HCT116 (cell line): ENCODE data around the gene METTL2B. TPM values are rescaled to one million over a fixed set of nuclear protein-coding genes. Genes with fewer than 3 reads are reported as not detected.
A peak's percentile ranks its signal among the peaks of the same experiment; 100 is the strongest.
"Not testable (repeated sequence)": the region's sequence is repeated elsewhere in the genome, so short reads cannot be mapped to it uniquely, and the experiment has no call there.

Experiments
- ATAC-seq: fragments of 200-7000 bp; cut with Tn5 transposase; 2 replicates; pipeline ENCODE4 v1.9.1; 2020; ENCODE audit warnings: mild to moderate bottlenecking, moderate library complexity
- Bru-seq: library from RNA; stranded (reverse); fragments of 400-500 nt; gene quantifications from one replicate; lab custom pipeline; 2021; lab: Mats Ljungman, UMichigan
- BruChase-seq, 2 experiments: library from RNA; stranded (reverse); fragments of 400-500 nt; gene quantifications; one replicate each; lab custom pipeline; 2021; lab: Mats Ljungman, UMichigan
- BruUV-seq: library from RNA; stranded (reverse); fragments of 400-500 nt; replicated peaks from 2 replicates; lab custom pipeline; 2021; lab: Mats Ljungman, UMichigan
- CTCF ChIA-PET: fragments of 300-600 bp; sonication (Branson Sonifier 250); formaldehyde crosslinking; loops from one replicate; lab custom pipeline; 2021; ENCODE audit warnings: antibody characterized with exemption; lab: Charles Lee
- POLR2A ChIA-PET: fragments of 300-600, 350-600 bp; sonication (Branson Sonifier 250); formaldehyde crosslinking; loops from one replicate; lab custom pipeline; 2021; ENCODE audit warnings: antibody characterized with exemption; lab: Charles Lee
- RAD21 ChIA-PET, 2 experiments: fragments of 300-600 bp; sonication (Branson Sonifier 250); formaldehyde crosslinking; loops; one replicate each; lab custom pipeline; 2023; ENCODE audit warnings: low total read pairs in 2 of 2; ENCODE audit not compliant: uncharacterized antibody in 2 of 2, unreplicated experiment in 2 of 2, low non-redundant PET in 1 of 2; lab: Charles Lee
- DNase-seq: peaks from one replicate; pipeline ENCODE4 v3.0.0-alpha.2; 2010; ENCODE audit warnings: low read depth, low spot score
- H2AFZ ChIP-seq: fragments of 200-600 bp; shearing (Covaris generic), sonication (generic); 2 replicates; pipeline ENCODE4 v1.6.1; 2017; ENCODE audit warnings: low read depth, mixed run types, mixed read lengths, antibody characterized with exemption, low read length; ENCODE audit not compliant: poor library complexity, severe bottlenecking
- H3K27ac ChIP-seq: 2 replicates; pipeline ENCODE4 v1.5.1; 2012; ENCODE audit warnings: low read depth, low read length
- H3K27me3 ChIP-seq: fragments of 200-600 bp; sonication (generic); 2 replicates; pipeline ENCODE4 v1.6.1; 2016; ENCODE audit warnings: mixed run types, low read length, mixed read lengths; ENCODE audit not compliant: insufficient read depth
- H3K36me3 ChIP-seq, 2 experiments: fragments of 200-500 bp in 1 of 2; fragments of 200-600 bp in 1 of 2; sonication (Bioruptor generic) in 1 of 2; sonication (generic) in 1 of 2; 2 replicates each; pipeline versions ENCODE4 v1.5.1 to v1.6.1; 2014 to 2016; ENCODE audit warnings: low read length in 2 of 2, inconsistent platforms in 1 of 2, mixed read lengths in 1 of 2, mixed run types in 1 of 2; ENCODE audit not compliant: insufficient read depth in 2 of 2, control insufficient read depth in 1 of 2
- H3K4me1 ChIP-seq, 2 experiments: fragments of 200-600 bp in 1 of 2; sonication (generic) in 1 of 2; 2 replicates each; pipeline versions ENCODE4 v1.5.1 to v1.6.1; 2012 to 2017; ENCODE audit warnings: low read length in 2 of 2, inconsistent platforms in 1 of 2, mild to moderate bottlenecking in 1 of 2, mixed read lengths in 1 of 2, mixed run types in 1 of 2, moderate library complexity in 1 of 2; ENCODE audit not compliant: insufficient read depth in 2 of 2, control insufficient read depth in 1 of 2
- H3K4me2 ChIP-seq: fragments of 200-600 bp; sonication (generic); 2 replicates; pipeline ENCODE4 v1.6.1; 2017; ENCODE audit warnings: mixed run types, low read length, mixed read lengths
- H3K4me3 ChIP-seq, 2 experiments: fragments of 200-600 bp in 1 of 2; sonication (generic) in 1 of 2; replicated peaks in 1 of 2; 2 replicates each; pipeline ENCODE4 v1.5.1; 2011 to 2016; ENCODE audit warnings: low read length in 2 of 2, control low read depth in 1 of 2, low read depth in 1 of 2, mild to moderate bottlenecking in 1 of 2, mixed read lengths in 1 of 2, mixed run types in 1 of 2
- H3K79me2 ChIP-seq: fragments of 200-600 bp; sonication (generic); 2 replicates; pipeline ENCODE4 v1.6.1; 2017; ENCODE audit warnings: mild to moderate bottlenecking, mixed run types, low read length, moderate library complexity, mixed read lengths; ENCODE audit not compliant: insufficient read depth
- H3K9ac ChIP-seq: fragments of 200-600 bp; sonication (generic); 2 replicates; pipeline ENCODE4 v1.6.1; 2016; ENCODE audit warnings: low read length, mixed read lengths
- H3K9me2 ChIP-seq: fragments of 200-600 bp; sonication (generic), shearing (Covaris generic); 2 replicates; pipeline ENCODE4 v1.6.1; 2017; ENCODE audit warnings: mixed run types, mild to moderate bottlenecking, moderate library complexity; ENCODE audit not compliant: insufficient read depth
- H3K9me3 ChIP-seq, 2 experiments: fragments of 200-500 bp in 1 of 2; fragments of 200-600 bp in 1 of 2; sonication (Bioruptor generic) in 1 of 2; sonication (generic) in 1 of 2; 2 replicates each; pipeline ENCODE4 v1.6.1; 2014 to 2017; ENCODE audit warnings: low read length in 2 of 2, mixed read lengths in 2 of 2, inconsistent platforms in 1 of 2, low read depth in 1 of 2, mild to moderate bottlenecking in 1 of 2, mixed run types in 1 of 2, moderate library complexity in 1 of 2; ENCODE audit not compliant: control insufficient read depth in 1 of 2, insufficient read depth in 1 of 2
- H4K20me1 ChIP-seq: fragments of 200-600 bp; sonication (generic), shearing (Covaris generic); 2 replicates; pipeline ENCODE4 v1.6.1; 2017; ENCODE audit warnings: mixed run types, mild to moderate bottlenecking, moderate library complexity; ENCODE audit not compliant: insufficient read depth
- CBX3 ChIP-seq: IDR thresholded peaks from 2 replicates; pipeline ENCODE4 v1.6.1; 2012; ENCODE audit warnings: low read depth
- CTCF ChIP-seq, 3 experiments: fragments of 200-600 bp in 1 of 3; sonication (generic) in 1 of 3; IDR thresholded peaks in 2 of 3; conservative IDR thresholded peaks in 1 of 3; 2 replicates each; pipeline ENCODE4 v1.5.1; 2012 to 2017; ENCODE audit warnings: low read depth in 2 of 3, low read length in 2 of 3, antibody characterized with exemption in 1 of 3, borderline replicate concordance in 1 of 3, control low read depth in 1 of 3, mild to moderate bottlenecking in 1 of 3, mixed read lengths in 1 of 3, mixed run types in 1 of 3, moderate library complexity in 1 of 3; ENCODE audit not compliant: insufficient read depth in 1 of 3
- MAX ChIP-seq: IDR thresholded peaks from 2 replicates; pipeline ENCODE4 v1.6.1; 2012
- POLR2A ChIP-seq: IDR thresholded peaks from 2 replicates; pipeline ENCODE4 v1.7.0; 2011; ENCODE audit warnings: borderline replicate concordance; ENCODE audit not compliant: insufficient read depth, insufficient read length; ENCODE audit errors: extremely low read depth
- POLR2AphosphoS5 ChIP-seq: IDR thresholded peaks from 2 replicates; pipeline ENCODE4 v1.6.1; 2011; ENCODE audit warnings: mild to moderate bottlenecking, low read depth, low read length, moderate library complexity
- RAD21 ChIP-seq: IDR thresholded peaks from 2 replicates; pipeline ENCODE4 v1.6.1; 2012; ENCODE audit warnings: low read depth, mild to moderate bottlenecking
- SIN3A ChIP-seq: IDR thresholded peaks from 2 replicates; pipeline ENCODE4 v1.6.1; 2012; ENCODE audit warnings: low read depth
- SP1 ChIP-seq: IDR thresholded peaks from 2 replicates; pipeline ENCODE4 v1.6.1; 2012; ENCODE audit warnings: low read depth
- YY1 ChIP-seq: IDR thresholded peaks from 2 replicates; pipeline ENCODE4 v1.6.1; 2011; ENCODE audit warnings: low read length, low read depth, moderate library complexity, mild to moderate bottlenecking; ENCODE audit not compliant: insufficient replicate concordance; ENCODE audit errors: extremely low read depth
- ZBTB33 ChIP-seq: IDR thresholded peaks from 2 replicates; pipeline ENCODE4 v1.6.1; 2011; ENCODE audit warnings: mild to moderate bottlenecking, low read length, moderate library complexity; ENCODE audit not compliant: insufficient replicate concordance; ENCODE audit errors: extremely low read depth
- ZFX ChIP-seq: fragments of 450-650 bp; IDR thresholded peaks from 2 replicates; pipeline ENCODE4 v1.6.1; 2017
- intact Hi-C: fragments of 100-400 bp; cut with micrococcal nuclease; formaldehyde crosslinking; loops from 2 replicates; pipeline ENCODE4 v1.10.0; 2022
- long read RNA-seq: library from polyadenylated mRNA; unstranded; transcript quantifications from one replicate; pipeline ENCODE4 v2.0.0, GENCODE V29; 2021; ENCODE audit not compliant: unreplicated experiment
- polyA plus RNA-seq: library from polyadenylated mRNA; unstranded; fragments of >200 nt; gene quantifications from 2 replicates; pipeline ENCODE4 v1.2.1, GENCODE V29; 2012; ENCODE audit warnings: missing spikeins
- total RNA-seq: library from RNA; stranded (reverse); gene quantifications from one replicate; pipeline ENCODE4 v1.2.1, GENCODE V29; 2021; ENCODE audit not compliant: unreplicated experiment

The METTL2B gene
- total RNA-seq: 45.7 TPM
- 13.8 and 20.4 TPM in 2 replicates for polyA plus RNA-seq
- Bru-seq, nascent RNA: percentile 83 among the genes with signal in this experiment
- BruChase-seq, experiment 1, labeled RNA remaining after a 6-hour chase: percentile 93 among the genes with signal in this experiment
- BruChase-seq, experiment 2, labeled RNA remaining after a 2-hour chase: percentile 92 among the genes with signal in this experiment
- long read RNA-seq, full-length matches to known transcripts: 20 of 40 reads
- long read RNA-seq, partial matches to known transcripts: 5 of 40 reads
- long read RNA-seq, other reads (novel, unspliced or antisense): 15 of 40 reads

- H3K9me3 ChIP-seq, POLR2A ChIA-PET, H3K9me2 ChIP-seq, H3K36me3 ChIP-seq, H3K27me3 ChIP-seq, H4K20me1 ChIP-seq: not testable (repeated sequence)
- Histone ChIP-seq H2AFZ (peak within 1 kb of the TSS; percentile 78), H3K9ac (peak within 1 kb of the TSS; percentile 88), H3K27ac (peak within 1 kb of the TSS; percentile 88), H3K4me3 (peak within 1 kb of the TSS; percentile 81 to 83), H3K79me2 (peaks cover 37% of the 10 kb centered on the region), H3K4me1 (peaks cover 10 to 17% of the 10 kb centered on the region in 2 experiments), H3K4me2 (peak within 1 kb of the TSS; percentile 90)
- BruUV-seq: TSS peak; percentile 69
- ChIA-PET CTCF (interaction anchor here (0.8 to 1.8 kb wide), 2 partner anchors 17 to 49 kb away, joined by 3 to 8 read pairs; no protein-coding TSS in a partner anchor), RAD21 (interaction anchor here in 1 of 2 experiments (0.6 kb wide), 1 partner anchor 39 kb away, joined by 3 read pairs; no protein-coding TSS in a partner anchor)
- peak; percentile 92 for ATAC-seq
- intact Hi-C loops: loop anchor here (10.0 kb wide), 1 partner anchor 188 kb away; no protein-coding TSS in a partner anchor
- TF ChIP-seq POLR2AphosphoS5 (peak; percentile 87), POLR2A (peak; percentile 60), ZFX (peak; percentile 35), MAX (peak; percentile 94), SIN3A (peak; percentile 73), ZBTB33 (peak; percentile 92), CTCF (IDR thresholded peaks at IDR 0.05 in 2 of 3, conservative IDR thresholded peaks at IDR 0.05 in 1 of 3; ENCODE audit: borderline replicate concordance in 1 of 3, insufficient read depth in 1 of 3, low read depth in 2 of 3, low read length in 2 of 3) (peak in 2 of 3 experiments; percentile 30 to 37; a peak in 3 of 6 replicates), SP1 (peak; percentile 52; the same call in 1 of the 2 replicates), RAD21 (peak; percentile 27; the same call in 1 of the 2 replicates), CBX3 (peak; percentile 67; the same call in 1 of the 2 replicates), YY1 (peak; percentile 97)
- DNase-seq: peak; percentile 88
These were observed at the start of gene METTL2B for GRCh38 chr7:128476402-128477335. Gene METTL2B, plus strand, starts transcription at chr7:128476748. Its CDS starts 18 bp downstream, at chr7:128476766.
